ENCODE results near the gene ZNF804B.

The ZNF804B gene

DNA sequence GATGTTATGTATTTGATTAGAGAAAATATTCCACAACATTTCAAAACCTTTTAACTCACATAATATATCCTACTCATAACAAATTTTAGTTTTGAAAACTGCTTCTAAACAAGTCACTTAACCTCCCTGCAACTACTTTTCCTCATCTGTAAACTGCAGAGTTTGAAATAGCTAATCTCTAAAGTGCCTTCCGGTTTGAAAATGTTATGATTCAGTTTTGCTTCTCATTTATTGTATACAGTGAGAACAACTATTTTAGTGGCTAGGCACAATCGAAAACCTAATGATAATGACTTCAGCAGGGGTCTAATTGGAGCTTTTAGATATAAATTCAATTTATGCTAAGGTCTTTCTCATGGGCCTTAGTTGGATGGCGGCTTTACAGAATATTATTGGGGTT is 66.7 kb downstream of the ZNF804B start:
- no peak for FAIRE-seq

DNA sequence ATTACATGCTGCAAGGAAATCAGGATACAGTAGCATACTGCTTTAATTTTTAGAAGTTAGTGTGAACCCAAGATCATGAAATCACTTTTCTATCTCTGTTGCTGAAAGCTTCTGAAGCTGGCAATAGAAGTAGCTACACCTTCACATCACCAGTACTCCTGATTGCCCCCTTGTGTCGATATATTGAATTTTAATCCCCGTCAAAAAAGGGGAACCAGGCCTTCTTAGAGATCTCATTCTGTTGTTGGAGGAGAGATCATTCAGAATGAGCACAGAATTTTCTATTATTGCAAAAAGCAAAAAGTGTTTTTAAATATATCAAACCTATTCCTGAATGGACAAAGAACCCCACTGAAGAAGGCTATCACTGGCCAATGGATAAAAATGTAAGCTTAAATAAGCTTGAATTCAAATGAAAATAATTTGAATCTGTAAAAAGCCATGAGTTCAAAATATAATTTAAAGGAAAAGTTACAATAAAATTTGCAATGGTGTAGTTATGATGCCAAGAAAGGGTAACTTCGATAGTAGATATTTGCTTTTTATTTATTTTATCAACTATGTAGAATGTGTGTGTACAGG is 75.7 kb downstream of the ZNF804B start:
- FAIRE-seq: peak; percentile 65
- DNase-seq (ENCODE audit: insufficient read length, low spot score): no peak

More for the DNA sequence above, 66.7 kb downstream of the ZNF804B start:
- DNase-seq (ENCODE audit: insufficient read length, low spot score): no peak

DNA sequence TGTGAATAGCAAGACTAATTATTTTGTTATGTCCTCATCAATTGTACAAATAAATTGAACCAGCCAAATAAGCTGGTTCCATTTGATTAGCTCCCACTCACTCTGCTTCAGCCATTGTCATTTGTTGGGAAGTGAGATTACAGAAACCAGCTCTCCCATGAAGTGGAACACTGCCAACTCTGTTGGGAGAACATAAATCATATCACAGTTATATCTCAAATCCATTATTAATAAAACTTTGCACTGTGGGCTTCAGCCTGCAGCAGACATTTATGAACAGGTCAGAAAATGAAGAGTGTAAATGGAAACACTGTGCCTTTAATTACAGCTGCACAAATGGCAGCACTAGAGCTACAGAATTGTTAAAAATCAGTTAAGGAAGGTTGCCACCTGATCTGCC is 82.7 kb downstream of the ZNF804B start:
- FAIRE-seq: no peak
- no peak for DNase-seq (ENCODE audit: insufficient read length, low spot score)

DNA sequence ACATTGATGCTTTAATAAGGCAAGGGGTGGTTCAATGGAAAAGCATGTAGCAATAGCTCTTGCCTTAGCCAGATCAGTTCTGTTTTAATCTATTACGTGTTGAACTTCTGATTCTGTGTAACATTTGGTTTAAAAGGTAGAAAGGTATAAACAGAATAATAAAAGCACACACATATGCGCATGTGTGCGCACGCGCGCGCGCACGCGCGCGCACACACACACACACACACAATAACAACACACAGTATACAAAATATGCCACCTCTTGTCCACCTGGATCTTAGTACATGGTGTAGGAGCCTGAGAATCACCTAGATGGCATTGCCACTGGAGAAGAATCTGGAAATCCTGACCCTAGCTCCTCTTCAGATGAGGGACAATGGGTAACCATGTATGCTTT is 85.6 kb downstream of the ZNF804B start:
- DNase-seq (ENCODE audit: insufficient read length, low spot score): no peak

DNA sequence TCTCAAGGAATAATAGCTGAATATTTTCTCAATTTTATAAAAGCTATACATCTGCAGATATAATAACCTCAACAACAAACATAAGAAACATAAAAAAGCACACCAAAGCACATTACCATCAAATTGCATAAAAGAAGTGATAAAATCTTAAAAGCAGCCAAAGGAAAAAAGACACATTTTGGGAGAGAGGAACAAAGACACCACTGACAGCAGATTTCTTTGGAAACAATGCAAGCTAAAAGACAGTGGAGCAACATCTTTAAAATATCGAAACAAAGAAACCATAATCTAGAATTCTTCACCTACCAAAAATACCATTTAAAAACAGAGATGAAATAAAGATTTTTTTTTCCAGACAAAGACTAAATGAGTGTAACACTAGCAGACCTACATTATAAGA is 91.7 kb downstream of the ZNF804B start:
- FAIRE-seq (no peak), DNase-seq (ENCODE audit: insufficient read length, low spot score) (no peak)

More for the DNA sequence above, 85.6 kb downstream of the ZNF804B start:
- FAIRE-seq: no peak

DNA sequence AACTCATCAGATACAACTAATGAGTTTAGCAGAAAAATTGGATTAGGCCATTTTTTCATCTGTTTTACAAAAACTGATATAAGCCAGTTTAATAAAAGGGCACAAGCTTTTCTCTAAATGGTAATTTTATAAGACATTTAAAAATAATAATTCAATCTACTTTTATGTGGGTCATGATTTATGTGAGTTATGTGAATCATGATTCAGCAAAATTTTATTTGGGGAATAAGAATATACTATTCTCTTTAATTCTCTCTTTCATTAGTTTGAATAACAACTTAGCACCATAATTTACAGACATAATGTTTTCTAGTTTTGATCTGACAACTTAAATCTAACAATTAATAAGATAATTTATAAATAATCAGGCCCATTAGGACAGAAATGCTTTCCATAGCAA is 99.8 kb downstream of the ZNF804B start:
- no peak for FAIRE-seq
- no peak for DNase-seq (ENCODE audit: insufficient read length, low spot score)

DNA sequence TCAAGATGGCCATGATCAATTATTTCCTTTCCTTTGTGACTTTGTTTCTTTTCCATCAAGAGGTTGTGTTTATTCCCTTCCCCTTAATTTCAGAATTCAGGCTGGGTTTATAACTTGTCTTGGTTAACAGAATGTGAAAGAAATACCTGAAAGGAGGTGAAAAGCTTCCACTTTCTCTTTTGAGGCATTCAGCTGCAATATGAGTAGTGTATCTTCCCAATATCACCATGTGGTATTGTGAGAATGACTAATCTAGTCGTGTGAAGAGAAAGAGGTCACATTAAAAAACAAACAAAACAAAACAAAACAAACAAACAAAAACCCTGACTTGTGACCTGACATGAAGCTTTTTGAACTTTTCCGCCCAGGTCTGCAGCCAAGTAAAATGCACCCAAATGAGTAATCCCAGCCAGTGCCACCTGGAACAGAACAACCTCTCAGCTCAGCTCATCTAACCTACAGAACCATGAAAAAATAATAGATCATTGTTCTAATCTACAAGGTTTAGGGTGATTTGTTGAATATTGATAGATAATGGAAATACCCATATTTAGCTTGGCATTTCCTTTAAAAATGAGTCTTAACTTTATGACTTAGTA is 106.9 kb downstream of the ZNF804B start:
- FAIRE-seq: no peak
- no peak for DNase-seq (ENCODE audit: insufficient read length, low spot score)

DNA sequence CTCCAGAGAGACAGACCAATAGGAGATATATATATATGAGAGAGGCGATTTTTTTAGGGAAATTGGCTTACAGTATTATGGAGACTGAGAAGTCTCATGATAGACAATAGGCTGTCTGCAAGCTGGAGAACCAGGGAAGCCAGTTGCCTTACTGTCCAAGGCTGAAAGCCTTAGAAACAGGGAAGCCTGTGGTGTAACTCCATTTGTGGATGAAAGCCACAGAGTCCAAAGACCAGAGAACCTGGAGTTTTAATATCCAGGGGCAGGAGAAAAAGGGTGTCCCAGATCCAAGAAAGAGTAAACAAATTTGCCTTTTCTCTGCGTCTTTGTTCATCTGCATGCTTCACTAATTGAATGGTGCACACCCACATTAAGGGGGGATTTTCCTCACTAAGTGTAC is 107.7 kb downstream of the ZNF804B start:
- FAIRE-seq (no peak), DNase-seq (ENCODE audit: insufficient read length, low spot score) (no peak)

DNA sequence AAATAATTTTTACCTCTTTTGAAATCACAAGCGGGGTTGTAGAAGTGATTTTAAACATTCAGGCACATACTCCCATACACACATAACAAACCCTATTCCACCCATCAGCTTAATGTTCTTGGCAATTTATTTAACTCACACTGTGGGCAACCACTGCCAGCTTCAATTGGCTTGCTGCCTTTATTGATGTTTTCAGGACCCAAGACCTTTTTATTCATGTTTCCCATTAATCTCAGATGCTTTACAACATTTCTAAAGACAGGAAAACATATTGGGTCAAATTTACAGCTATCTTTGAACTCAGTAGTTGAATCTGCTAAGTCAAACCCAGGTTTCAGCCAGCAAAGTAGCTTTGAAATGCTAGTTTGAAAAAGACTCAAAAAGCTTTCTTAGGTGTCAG is 109.0 kb downstream of the ZNF804B start:
- no peak for FAIRE-seq
- DNase-seq (ENCODE audit: insufficient read length, low spot score): no peak

DNA sequence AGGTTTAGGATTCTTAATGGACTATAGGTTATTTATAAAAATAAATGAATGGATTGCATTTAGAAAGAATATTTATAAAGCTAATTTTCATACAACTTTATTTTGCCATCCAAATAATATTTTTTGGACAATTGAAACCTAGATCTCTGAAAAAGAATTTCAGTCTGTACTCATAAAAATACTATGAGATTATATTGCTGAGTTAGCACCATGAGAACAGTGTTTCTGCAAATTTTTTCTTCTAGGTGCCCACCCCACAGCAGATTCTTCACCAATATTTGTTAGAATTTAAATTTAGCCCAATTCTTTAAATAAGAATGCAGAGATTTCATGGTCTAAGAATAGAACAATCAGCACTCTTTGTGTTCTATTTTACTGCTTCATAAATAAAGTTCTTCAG is 121.6 kb downstream of the ZNF804B start:
- DNase-seq (ENCODE audit: insufficient read length, low spot score) (no peak), FAIRE-seq (no peak)

DNA sequence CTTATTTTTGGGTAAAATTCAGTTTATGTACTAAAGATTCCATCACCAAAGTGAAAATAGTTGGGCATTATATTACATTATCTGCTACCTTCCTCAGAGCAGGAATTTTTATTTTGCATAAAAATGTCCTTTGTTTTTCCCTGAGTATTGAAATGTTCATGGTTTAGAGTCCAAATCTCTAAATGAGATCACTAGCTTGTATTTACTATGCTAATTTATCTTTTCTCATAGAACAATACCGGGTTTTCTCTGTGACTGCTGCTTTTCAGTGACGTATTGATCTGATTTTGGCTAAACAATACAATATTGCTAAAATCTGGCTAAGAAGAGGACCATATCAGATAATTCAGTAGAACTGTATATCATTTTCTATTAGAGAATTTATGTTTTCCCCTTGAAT is 125.6 kb downstream of the ZNF804B start:
- FAIRE-seq (no peak), DNase-seq (ENCODE audit: insufficient read length, low spot score) (no peak)

DNA sequence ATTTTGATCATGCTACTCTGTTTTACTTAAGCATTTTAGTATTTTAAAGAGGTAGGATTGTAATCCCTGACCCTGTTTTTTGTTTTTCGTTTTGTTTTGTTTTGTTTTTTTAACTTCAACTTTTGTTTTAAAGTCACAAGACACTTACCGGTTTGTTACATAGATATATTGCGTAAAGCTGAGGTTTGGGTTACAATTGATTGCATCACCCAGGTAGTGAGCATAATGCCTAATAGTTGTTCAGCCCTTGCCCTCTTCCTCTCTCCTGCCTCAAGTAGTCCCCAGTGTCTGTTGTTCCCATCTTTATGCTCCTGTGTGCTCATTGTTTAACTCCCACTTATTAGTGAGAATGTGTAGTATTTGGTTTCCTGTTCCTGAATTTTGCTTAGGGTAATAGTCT is 129.2 kb downstream of the ZNF804B start:
- DNase-seq (ENCODE audit: insufficient read length, low spot score): no peak
- FAIRE-seq: no peak

DNA sequence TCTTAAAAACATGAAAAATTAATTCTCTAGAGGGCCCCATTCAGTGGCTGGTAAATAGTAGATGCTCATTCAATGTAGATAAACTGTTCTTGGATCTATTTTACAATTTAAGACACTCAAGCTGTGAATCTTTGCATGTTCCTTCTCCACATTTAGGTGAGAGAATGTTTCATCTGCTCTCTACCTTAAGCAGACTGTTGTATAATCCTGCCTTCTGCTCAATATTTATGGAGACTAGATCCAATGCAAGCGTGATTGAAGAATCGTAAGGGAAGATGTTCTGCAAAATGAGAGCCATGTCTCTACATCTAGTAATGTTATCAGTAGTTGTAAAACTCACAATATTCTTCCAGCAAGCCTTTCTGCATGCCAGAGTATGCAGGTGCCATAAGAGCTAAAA is 151.0 kb downstream of the ZNF804B start:
- DNase-seq (ENCODE audit: insufficient read length, low spot score): no peak
- no peak for FAIRE-seq

DNA sequence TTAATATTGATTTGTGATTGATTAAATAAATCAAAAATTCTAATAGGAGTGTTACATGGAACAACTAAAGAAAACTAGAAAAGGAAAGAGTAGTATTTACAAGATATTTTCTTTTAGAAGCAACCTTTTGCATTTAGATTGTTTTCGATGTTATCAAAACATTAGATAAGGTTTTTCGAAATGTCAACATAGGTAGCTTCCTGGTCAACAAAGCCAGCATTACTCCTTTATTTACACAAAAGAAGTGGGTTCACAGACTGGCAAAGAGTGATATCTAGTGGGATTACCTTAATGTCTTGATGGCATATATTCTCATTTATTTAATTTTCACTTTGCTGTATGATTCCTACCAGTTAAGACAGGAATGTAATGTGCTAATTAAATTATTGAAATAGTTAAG is 153.4 kb downstream of the ZNF804B start:
- FAIRE-seq: no peak
- DNase-seq (ENCODE audit: insufficient read length, low spot score): no peak

DNA sequence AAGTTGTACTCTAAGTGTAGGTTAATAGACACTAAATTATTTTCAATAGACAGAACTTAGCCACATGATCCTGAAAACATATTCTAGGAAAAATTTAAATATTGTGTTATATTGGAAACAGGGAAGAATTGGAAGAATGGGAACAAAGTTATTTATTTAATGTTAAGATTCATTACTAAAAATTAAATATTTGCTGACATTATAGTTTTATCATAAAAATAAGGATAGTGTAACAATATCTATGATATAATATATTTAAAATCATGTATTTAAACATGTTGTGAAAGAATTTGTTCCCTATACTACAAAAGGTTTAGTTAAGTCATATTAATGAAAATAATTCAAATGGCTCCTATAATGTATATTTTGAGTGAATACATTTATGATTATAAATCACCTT is 156.1 kb downstream of the ZNF804B start:
- FAIRE-seq (no peak), DNase-seq (ENCODE audit: insufficient read length, low spot score) (no peak)

DNA sequence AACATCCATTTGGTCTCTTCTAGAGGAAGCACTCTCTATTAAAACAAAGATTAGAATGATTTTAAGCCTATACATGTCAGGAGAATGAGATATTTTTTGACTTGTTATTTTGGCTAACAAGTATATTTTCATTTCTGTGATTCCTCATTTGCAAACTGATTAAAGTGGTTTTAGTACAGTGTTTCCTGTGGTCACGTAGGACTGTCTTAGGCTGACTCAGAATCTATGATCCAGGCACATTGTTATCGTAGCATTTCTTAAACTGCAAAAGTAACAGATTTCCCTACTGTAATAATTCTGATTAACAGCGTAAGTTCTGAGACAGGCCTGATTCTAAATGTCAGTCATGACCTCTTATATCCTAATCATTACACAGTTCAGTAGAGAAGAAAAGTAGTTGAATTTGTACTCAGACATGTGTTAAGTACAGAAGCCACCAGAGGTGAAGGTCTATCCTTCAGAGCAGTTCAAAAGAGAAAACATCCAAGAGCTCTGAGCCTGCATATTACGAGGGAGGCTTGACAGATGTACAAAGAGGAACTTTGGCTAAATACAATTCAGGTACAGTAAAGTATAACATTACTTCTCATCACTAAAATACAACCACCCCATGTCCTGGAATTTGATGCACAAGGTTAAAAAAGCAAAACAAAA is 160.1 kb downstream of the ZNF804B start:
- no peak for FAIRE-seq
- DNase-seq (ENCODE audit: insufficient read length, low spot score): no peak

DNA sequence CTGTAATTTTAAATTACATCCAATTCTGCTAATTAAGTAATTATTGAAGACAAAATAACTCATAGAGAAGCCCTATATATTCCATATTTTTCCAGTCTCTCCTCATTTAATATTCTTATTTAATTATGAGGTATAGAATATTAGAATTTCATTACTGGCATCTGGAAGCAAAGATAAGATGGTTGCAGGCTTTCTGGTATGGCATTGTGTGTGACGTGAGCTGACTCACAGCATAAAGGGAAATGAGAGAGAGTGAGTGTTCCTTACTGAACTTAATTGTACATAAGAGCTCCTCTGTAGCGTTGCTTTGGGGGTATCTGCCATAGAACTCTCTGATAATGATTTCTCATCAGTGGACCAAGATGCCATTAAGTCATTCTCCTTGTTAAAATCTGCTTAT is 163.4 kb downstream of the ZNF804B start:
- DNase-seq (ENCODE audit: insufficient read length, low spot score) (no peak), FAIRE-seq (no peak)

DNA sequence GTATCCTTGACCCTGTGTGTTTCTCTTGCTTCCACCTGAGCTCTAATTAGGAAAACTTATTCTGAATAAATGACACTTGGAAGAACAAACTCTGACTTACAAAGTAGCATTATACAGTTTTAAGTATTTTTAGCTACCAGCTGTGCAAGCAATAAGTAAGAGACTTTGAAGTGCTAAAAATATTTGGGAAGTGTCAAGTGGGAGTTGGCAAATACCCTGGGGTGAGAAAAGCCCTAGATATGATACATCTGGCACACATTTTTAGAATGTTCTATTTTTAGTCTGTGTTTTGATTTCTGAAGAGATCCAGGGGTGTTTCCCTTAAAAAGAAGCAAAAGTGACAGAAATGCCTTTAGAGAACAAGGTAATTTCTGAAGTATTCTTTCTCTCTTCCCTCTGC is 168.8 kb downstream of the ZNF804B start:
- no peak for FAIRE-seq
- no peak for DNase-seq (ENCODE audit: insufficient read length, low spot score)

DNA sequence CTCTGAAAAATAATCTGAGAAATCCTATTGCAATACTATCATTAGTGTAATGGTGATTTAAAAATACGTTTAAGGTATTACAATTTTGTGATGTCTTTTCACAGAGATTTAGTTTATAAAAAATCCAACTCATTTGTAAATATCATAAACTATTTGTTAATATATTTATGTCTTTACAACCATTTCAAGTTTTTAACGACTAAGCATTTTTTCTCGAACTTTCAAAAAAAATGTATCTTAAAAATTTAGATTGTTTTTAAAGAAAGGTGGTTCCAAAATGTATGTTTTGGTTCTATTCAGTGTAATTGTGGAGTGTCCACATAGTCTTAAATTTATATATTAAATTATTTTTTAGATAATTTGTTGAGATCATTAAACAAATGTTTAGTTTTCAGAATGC is 170.2 kb downstream of the ZNF804B start:
- DNase-seq (ENCODE audit: insufficient read length, low spot score) (no peak), FAIRE-seq (no peak)

DNA sequence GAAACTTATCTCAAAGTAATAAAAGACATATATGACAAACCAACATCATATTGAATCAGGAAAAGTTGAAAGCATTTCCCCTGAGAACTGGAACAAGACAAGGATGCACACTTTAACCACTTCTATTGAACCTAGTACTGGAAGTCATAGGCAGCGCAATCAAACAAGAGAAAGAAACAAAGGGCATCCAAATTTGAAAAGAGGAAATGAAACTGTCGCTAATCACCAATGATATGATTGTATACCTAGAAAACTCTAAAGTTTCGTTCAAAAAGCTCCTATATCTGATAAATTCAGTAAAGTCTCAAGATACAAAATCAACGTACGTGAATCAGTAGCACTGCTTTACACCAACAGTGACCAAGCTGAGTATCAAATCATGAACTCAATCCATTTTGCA is 173.8 kb downstream of the ZNF804B start:
- DNase-seq (ENCODE audit: insufficient read length, low spot score): no peak
- FAIRE-seq: no peak

DNA sequence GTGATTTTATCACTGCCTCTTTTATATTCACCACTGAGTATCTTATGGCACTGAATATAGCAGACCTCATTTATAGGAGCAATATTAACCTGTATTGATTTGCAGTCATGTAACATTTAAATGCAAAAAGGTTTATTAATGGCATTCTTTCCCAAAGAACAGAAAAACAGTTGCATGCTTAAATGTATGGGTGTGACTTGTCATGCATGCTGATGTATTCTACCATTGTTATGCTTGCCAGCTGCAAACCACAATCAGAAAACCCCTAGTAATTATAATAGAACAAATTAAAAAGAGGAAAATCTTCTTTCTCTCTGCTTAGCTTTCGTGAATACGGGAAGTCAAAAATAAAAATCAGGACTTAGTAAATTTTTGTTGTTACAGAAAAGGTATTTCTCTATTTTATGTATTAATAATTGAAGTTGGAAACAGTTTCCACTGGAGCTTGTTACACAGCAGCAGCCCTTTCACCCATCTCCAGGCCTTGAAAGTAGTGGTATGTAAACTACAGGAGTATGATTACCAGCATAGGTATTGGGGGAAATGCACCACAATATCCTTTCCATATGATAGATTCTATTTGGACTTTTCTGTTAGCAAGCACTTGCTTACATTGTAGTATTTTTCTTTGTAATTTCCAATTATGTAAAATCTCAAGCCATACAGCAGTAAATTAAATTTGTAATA is 183.5 kb downstream of the ZNF804B start:
- FAIRE-seq: no peak

DNA sequence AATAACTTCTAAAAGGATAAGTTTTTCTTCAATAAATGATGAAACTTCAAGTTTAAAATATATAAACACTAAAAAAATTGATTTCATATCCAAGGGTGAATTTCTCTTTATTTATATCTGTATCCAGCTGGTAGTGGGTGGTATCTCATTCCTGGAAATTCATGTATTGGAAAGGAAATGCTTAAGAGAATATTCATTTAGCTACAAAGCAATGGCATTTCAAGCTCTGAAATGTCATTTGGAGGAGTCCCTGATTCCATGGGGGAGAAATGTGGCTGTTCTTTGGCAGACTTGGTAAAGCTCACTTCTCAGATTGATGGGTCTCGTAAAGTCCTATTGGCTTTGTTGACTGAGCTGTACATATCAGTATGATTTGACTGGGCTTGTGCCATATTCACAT is 192.3 kb downstream of the ZNF804B start:
- DNase-seq (ENCODE audit: insufficient read length, low spot score) (no peak), FAIRE-seq (no peak)

More for the DNA sequence above, 183.5 kb downstream of the ZNF804B start:
- DNase-seq (ENCODE audit: insufficient read length, low spot score): no peak
